Liver (tissue), 3 donors: ENCODE data around the gene LDB2.

Source experiments
- FOXA2 ChIP-seq: IDR thresholded peaks from 2 replicates; pipeline ENCODE4 v1.6.1; 2016; ENCODE audit warnings: antibody characterized with exemption
- HNF4A ChIP-seq, 2 donors: conservative IDR thresholded peaks; 2 replicates each; pipeline ENCODE4 v1.6.1; 2016; ENCODE audit warnings: antibody characterized with exemption in 2 of 2, mild to moderate bottlenecking in 2 of 2
- TAF1 ChIP-seq: conservative IDR thresholded peaks from 2 replicates; pipeline ENCODE4 v1.6.1; 2016; ENCODE audit warnings: antibody characterized with exemption, mild to moderate bottlenecking
- YY1 ChIP-seq: IDR thresholded peaks from 2 replicates; pipeline ENCODE4 v1.6.1; 2016; ENCODE audit warnings: antibody characterized with exemption, mild to moderate bottlenecking
- TF ChIP-seq, protein P1 (sequence below): fragments of 150-350 bp; IDR thresholded peaks from 2 replicates; pipeline ENCODE4 v1.5.1; 2017; ENCODE audit warnings: improper control_type of control experiment, low read depth, low read length; ENCODE audit not compliant: missing input control
- TF ChIP-seq, protein P2 (sequence below): IDR thresholded peaks from 2 replicates; pipeline ENCODE4 v1.6.1; 2016; ENCODE audit warnings: antibody characterized with exemption
- TF ChIP-seq, protein P3 (sequence below): IDR thresholded peaks from 2 replicates; pipeline ENCODE4 v1.6.1; 2016; ENCODE audit warnings: antibody characterized with exemption, mild to moderate bottlenecking
- donor health status: healthy.
- donor health status: healthy.

DNA sequence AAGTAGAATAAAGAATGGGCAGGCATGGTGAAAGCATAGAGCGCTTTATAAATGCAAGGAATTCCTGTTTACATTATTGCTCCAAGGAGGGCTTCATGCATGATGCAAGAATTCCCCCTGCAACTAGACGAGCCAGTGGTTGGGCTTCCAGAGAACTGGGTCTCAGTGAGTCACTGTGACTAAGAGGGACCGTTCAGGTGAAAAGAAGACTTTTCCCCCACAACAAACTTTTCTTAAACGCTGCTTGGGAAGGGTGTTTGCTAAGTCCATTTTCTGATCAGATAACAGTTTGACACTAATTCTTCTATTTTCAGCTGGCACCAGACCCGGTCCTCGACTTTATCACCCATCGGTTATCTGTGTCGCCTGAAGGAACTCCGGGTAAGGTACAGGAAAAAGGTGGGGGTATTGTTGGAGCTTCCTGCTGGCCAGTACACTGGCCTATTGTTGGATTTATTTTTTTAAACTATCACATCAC lies 40.1 kb downstream of the LDB2 start:
- TF ChIP-seq, protein P1, sequence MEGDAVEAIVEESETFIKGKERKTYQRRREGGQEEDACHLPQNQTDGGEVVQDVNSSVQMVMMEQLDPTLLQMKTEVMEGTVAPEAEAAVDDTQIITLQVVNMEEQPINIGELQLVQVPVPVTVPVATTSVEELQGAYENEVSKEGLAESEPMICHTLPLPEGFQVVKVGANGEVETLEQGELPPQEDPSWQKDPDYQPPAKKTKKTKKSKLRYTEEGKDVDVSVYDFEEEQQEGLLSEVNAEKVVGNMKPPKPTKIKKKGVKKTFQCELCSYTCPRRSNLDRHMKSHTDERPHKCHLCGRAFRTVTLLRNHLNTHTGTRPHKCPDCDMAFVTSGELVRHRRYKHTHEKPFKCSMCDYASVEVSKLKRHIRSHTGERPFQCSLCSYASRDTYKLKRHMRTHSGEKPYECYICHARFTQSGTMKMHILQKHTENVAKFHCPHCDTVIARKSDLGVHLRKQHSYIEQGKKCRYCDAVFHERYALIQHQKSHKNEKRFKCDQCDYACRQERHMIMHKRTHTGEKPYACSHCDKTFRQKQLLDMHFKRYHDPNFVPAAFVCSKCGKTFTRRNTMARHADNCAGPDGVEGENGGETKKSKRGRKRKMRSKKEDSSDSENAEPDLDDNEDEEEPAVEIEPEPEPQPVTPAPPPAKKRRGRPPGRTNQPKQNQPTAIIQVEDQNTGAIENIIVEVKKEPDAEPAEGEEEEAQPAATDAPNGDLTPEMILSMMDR, result no peak
- no peak for TF ChIP-seq TAF1
- no peak for TF ChIP-seq YY1
- no peak for TF ChIP-seq FOXA2
- no peak for TF ChIP-seq HNF4A (conservative IDR thresholded peaks at IDR 0.05)
- TF ChIP-seq, protein P2, sequence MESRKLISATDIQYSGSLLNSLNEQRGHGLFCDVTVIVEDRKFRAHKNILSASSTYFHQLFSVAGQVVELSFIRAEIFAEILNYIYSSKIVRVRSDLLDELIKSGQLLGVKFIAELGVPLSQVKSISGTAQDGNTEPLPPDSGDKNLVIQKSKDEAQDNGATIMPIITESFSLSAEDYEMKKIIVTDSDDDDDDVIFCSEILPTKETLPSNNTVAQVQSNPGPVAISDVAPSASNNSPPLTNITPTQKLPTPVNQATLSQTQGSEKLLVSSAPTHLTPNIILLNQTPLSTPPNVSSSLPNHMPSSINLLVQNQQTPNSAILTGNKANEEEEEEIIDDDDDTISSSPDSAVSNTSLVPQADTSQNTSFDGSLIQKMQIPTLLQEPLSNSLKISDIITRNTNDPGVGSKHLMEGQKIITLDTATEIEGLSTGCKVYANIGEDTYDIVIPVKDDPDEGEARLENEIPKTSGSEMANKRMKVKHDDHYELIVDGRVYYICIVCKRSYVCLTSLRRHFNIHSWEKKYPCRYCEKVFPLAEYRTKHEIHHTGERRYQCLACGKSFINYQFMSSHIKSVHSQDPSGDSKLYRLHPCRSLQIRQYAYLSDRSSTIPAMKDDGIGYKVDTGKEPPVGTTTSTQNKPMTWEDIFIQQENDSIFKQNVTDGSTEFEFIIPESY, result no peak
- TF ChIP-seq, protein P3, sequence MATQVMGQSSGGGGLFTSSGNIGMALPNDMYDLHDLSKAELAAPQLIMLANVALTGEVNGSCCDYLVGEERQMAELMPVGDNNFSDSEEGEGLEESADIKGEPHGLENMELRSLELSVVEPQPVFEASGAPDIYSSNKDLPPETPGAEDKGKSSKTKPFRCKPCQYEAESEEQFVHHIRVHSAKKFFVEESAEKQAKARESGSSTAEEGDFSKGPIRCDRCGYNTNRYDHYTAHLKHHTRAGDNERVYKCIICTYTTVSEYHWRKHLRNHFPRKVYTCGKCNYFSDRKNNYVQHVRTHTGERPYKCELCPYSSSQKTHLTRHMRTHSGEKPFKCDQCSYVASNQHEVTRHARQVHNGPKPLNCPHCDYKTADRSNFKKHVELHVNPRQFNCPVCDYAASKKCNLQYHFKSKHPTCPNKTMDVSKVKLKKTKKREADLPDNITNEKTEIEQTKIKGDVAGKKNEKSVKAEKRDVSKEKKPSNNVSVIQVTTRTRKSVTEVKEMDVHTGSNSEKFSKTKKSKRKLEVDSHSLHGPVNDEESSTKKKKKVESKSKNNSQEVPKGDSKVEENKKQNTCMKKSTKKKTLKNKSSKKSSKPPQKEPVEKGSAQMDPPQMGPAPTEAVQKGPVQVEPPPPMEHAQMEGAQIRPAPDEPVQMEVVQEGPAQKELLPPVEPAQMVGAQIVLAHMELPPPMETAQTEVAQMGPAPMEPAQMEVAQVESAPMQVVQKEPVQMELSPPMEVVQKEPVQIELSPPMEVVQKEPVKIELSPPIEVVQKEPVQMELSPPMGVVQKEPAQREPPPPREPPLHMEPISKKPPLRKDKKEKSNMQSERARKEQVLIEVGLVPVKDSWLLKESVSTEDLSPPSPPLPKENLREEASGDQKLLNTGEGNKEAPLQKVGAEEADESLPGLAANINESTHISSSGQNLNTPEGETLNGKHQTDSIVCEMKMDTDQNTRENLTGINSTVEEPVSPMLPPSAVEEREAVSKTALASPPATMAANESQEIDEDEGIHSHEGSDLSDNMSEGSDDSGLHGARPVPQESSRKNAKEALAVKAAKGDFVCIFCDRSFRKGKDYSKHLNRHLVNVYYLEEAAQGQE, result no peak
